ENCODE results near the gene KLRF1.
"Not testable (repeated sequence)": the region's sequence is repeated elsewhere in the genome, so short reads cannot be mapped to it uniquely, and the experiment has no call there.

The KLRF1 gene

GRCh38 chr12:9872162-9872561, 44.9 kb downstream of the KLRF1 start:
- no peak for DNase-seq

GRCh38 chr12:9872742-9873141, 45.5 kb downstream of the KLRF1 start:
- no peak for DNase-seq

- DNase-seq = not testable (repeated sequence)
These were observed 48.8 kb downstream of the KLRF1 start for GRCh38 chr12:9876120-9876519.

- DNase-seq = no peak
These were observed 53.3 kb downstream of the KLRF1 start for GRCh38 chr12:9880532-9881078.

GRCh38 chr12:9881246-9881645, 54.0 kb downstream of the KLRF1 start, which contains the start of gene KLRF2:
TSS of gene KLRF2 (plus strand) at chr12:9881489. CDS start at chr12:9881596, 107 bp downstream.
- DNase-seq = no peak

- DNase-seq = no peak
These were observed 54.7 kb downstream of the KLRF1 start for GRCh38 chr12:9881988-9882387.

- no peak for DNase-seq
These were observed 55.9 kb downstream of the KLRF1 start for GRCh38 chr12:9883175-9883574.

GRCh38 chr12:9888665-9889273, 61.5 kb downstream of the KLRF1 start:
- DNase-seq = no peak

Data from activated CD4-positive, alpha-beta T cell treated with anti-CD3 and anti-CD28 coated beads for 48 hours (primary cell).